K562 (cell line): ENCODE measurements around the gene ACADSB. TPM values are rescaled to one million over a fixed set of nuclear protein-coding genes. Genes with fewer than 3 reads are reported as not detected.

ENCODE experiments used
- ATAC-seq: fragments of 200-7000 bp; cut with Tn5 transposase; 3 replicates; pipeline ENCODE4 v1.9.1; 2020; ENCODE audit warnings: moderate library complexity
- BruUV-seq: library from RNA; stranded (reverse); fragments of 400-500 nt; replicated peaks from 2 replicates; lab custom pipeline; 2021; lab: Mats Ljungman, UMichigan
- CTCF ChIA-PET: fragments of 300-600 bp; formaldehyde crosslinking; extraction: SDS; loops from one replicate; lab custom pipeline; 2021; ENCODE audit warnings: low intra/inter-chr PET ratio; lab: Yijun Ruan, JAX
- POLR2A ChIA-PET: fragments of 300-600, 350-650 bp; sonication (Branson Sonifier 250); formaldehyde crosslinking; extraction: SDS; loops from one replicate; lab custom pipeline; 2021; ENCODE audit warnings: antibody characterized with exemption, inconsistent platforms; lab: Yijun Ruan, JAX
- DNase-seq, 4 experiments: peaks; one replicate each; pipeline versions ENCODE4 v3.0.0 to v3.0.0-alpha.2; 2011 to 2018; ENCODE audit warnings: low spot score in 3 of 4, mixed read lengths in 3 of 4; ENCODE audit errors: extremely low read depth in 1 of 4
- FAIRE-seq: peaks from 2 replicates; lab custom pipeline; 2011; peaks lifted over from hg19 to GRCh38; lab: Jason Lieb, UNC
- H2AFZ ChIP-seq: 2 replicates; pipeline ENCODE4 v1.6.0; 2011; ENCODE audit warnings: low read depth, low read length, control low read depth, inconsistent platforms
- H3K27ac ChIP-seq: fragments of 200-600 bp; 3 replicates; pipeline ENCODE4 v1.8.0; 2011; ENCODE audit warnings: low read depth, mild to moderate bottlenecking, control low read depth, inconsistent platforms, low read length, moderate library complexity, mixed read lengths; ENCODE audit errors: extremely low read depth
- H3K27me3 ChIP-seq, 2 experiments: fragments of 300-600 bp in 1 of 2; 2 replicates in 1 of 2; 3 replicates in 1 of 2; pipeline versions ENCODE4 v1.6.0 to v1.8.0; 2011; ENCODE audit warnings: inconsistent platforms in 2 of 2, low read length in 2 of 2, mild to moderate bottlenecking in 1 of 2, mixed read lengths in 1 of 2, moderate library complexity in 1 of 2; ENCODE audit not compliant: control insufficient read depth in 2 of 2, insufficient read depth in 2 of 2
- H3K36me3 ChIP-seq: fragments of 300-600 bp; 3 replicates; pipeline ENCODE4 v1.8.0; 2011; ENCODE audit warnings: mild to moderate bottlenecking, low read length, inconsistent platforms; ENCODE audit not compliant: control insufficient read depth, insufficient read depth
- H3K4me1 ChIP-seq, 2 experiments: fragments of 200-600 bp in 1 of 2; replicated peaks in 1 of 2; 2 replicates in 1 of 2; 3 replicates in 1 of 2; pipeline versions ENCODE4 v1.5.1 to v1.8.0; 2011; ENCODE audit warnings: inconsistent platforms in 2 of 2, low read length in 2 of 2, mild to moderate bottlenecking in 1 of 2, mixed read lengths in 1 of 2, moderate library complexity in 1 of 2; ENCODE audit not compliant: control insufficient read depth in 2 of 2, insufficient read depth in 2 of 2
- H3K4me2 ChIP-seq: 2 replicates; pipeline ENCODE4 v1.6.1; 2011; ENCODE audit warnings: low read length, control low read depth, inconsistent platforms, mixed read lengths; ENCODE audit not compliant: insufficient read depth
- H3K4me3 ChIP-seq: fragments of 200-600 bp; sonication (generic), shearing (Covaris generic); 2 replicates; pipeline ENCODE4 v1.5.1; 2016; ENCODE audit warnings: control low read depth, inconsistent platforms
- H3K79me2 ChIP-seq: fragments of 200-600 bp; 3 replicates; pipeline ENCODE4 v1.8.0; 2011; ENCODE audit warnings: low read length, inconsistent platforms; ENCODE audit not compliant: control insufficient read depth, insufficient read depth
- H3K9ac ChIP-seq, 2 experiments: 2 replicates each; pipeline versions ENCODE4 v1.6.0 to v1.6.1; 2011; ENCODE audit warnings: low read depth in 2 of 2, low read length in 2 of 2, control low read depth in 1 of 2, inconsistent platforms in 1 of 2, mild to moderate bottlenecking in 1 of 2, mixed read lengths in 1 of 2; ENCODE audit not compliant: insufficient read depth in 1 of 2
- H3K9me1 ChIP-seq: one replicate; pipeline ENCODE4 v1.6.0; 2011; ENCODE audit warnings: inconsistent platforms, mild to moderate bottlenecking, low read length, moderate library complexity; ENCODE audit not compliant: control insufficient read depth, insufficient read depth
- H3K9me3 ChIP-seq: replicated peaks from 2 replicates; pipeline ENCODE4 v1.5.1; 2011; ENCODE audit warnings: low read depth, low read length, inconsistent platforms; ENCODE audit not compliant: control insufficient read depth, insufficient read depth
- H4K20me1 ChIP-seq: replicated peaks from 2 replicates; pipeline ENCODE4 v1.6.1; 2011; ENCODE audit warnings: low read length, inconsistent platforms, mixed read lengths; ENCODE audit not compliant: control insufficient read depth, insufficient read depth
- HOMEZ ChIP-seq: fragments of 250-450 bp; sonication (Bioruptor Pico); IDR thresholded peaks from 2 replicates; pipeline ENCODE4 v1.4.0; 2020; ENCODE audit warnings: mild to moderate bottlenecking, moderate library complexity
- IRF9 ChIP-seq: fragments of 450-650 bp; IDR thresholded peaks from 2 replicates; pipeline ENCODE4 v1.6.1; 2016; ENCODE audit warnings: missing biosample characterization, missing genetic modification characterization
- MXI1 ChIP-seq: IDR thresholded peaks from 2 replicates; pipeline ENCODE4 v1.6.1; 2011; ENCODE audit warnings: low read depth, mild to moderate bottlenecking, improper control_type of control experiment, low read length
- NKRF ChIP-seq: fragments of 450-650 bp; IDR thresholded peaks from 2 replicates; pipeline ENCODE4 v1.6.1; 2016; ENCODE audit warnings: borderline replicate concordance
- STAT5B ChIP-seq: fragments of 250-450 bp; sonication (Bioruptor Pico); IDR thresholded peaks from 2 replicates; pipeline ENCODE4 v1.8.0; 2021; ENCODE audit warnings: mild to moderate bottlenecking, inconsistent platforms
- TGIF2 ChIP-seq: sonication (generic); formaldehyde crosslinking; IDR thresholded peaks from 2 replicates; pipeline ENCODE4 v1.8.1; 2022; ENCODE audit warnings: mild to moderate bottlenecking, missing genetic modification reagents, moderate library complexity
- ZNF146 ChIP-seq: IDR thresholded peaks from one replicate; pipeline ENCODE4 v1.6.1; 2018; ENCODE audit warnings: missing compliant biosample characterization; ENCODE audit not compliant: unreplicated experiment
- ZNF347 ChIP-seq: fragments of 450-650 bp; formaldehyde crosslinking; IDR thresholded peaks from 2 replicates; pipeline ENCODE4 v1.4.0; 2020; ENCODE audit warnings: low read depth, mild to moderate bottlenecking, moderate library complexity
- WGBS: fragments of 100-300 bp; shearing (Covaris generic); methylation state at CpG from one replicate; pipeline ENCODE4 v1.1.6; 2016; ENCODE audit warnings: low coverage, mixed read lengths; ENCODE audit not compliant: insufficient coverage; ENCODE audit errors: missing lambda C conversion rate; 5-methylcytosine and 5-hydroxymethylcytosine counted together
- in situ Hi-C: fragments of 300-500 bp; cut with MboI; formaldehyde crosslinking; loops from 4 replicates; pipeline ENCODE4 v1.15.0; 2018; ENCODE audit warnings: inconsistent platforms, mixed read lengths
- intact Hi-C: fragments of 100-400 bp; cut with micrococcal nuclease; formaldehyde crosslinking; loops from 2 replicates; pipeline ENCODE4 v1.14.2; 2022
- polyA plus RNA-seq, 8 experiments: library from polyadenylated mRNA; depleted of rRNA in 4 of 8; stranded (reverse) in 5 of 8; unstranded in 3 of 8; fragments of >200 nt; fragmentation: Nextera tagmentation in 2 of 8; fragmentation: Illumina TruSeq in 1 of 8; extraction: Ambion mirVana in 2 of 8; extraction: Trizol in 1 of 8; gene quantifications; 2 replicates each; pipeline versions ENCODE4 v1.2.1 to v1.2.3, GENCODE V29; 2011 to 2014; ENCODE audit warnings: inconsistent platforms in 1 of 8, missing spikeins in 1 of 8
- total RNA-seq, 7 experiments: library from RNA; depleted of rRNA in 6 of 7; stranded (reverse); fragments of >200 nt in 6 of 7; fragmentation: Illumina TruSeq in 2 of 7; extraction: Trizol in 2 of 7; gene quantifications; 2 replicates each; pipeline versions ENCODE4 v1.2.1 to v1.2.3, GENCODE V29; 2011 to 2021; ENCODE audit warnings: low replicate concordance in 1 of 7

The ACADSB gene
- total and polyA plus RNA-seq, 9 of the 15 experiments (the other 6 are each of a cell fraction or from before 2014, with no cell fraction given), result 2.9 to 9.1 (median 5.8) TPM

GRCh38 chr10:122962405-122962804, 46.4 kb upstream of the ACADSB start:
- Histone ChIP-seq H3K9me3 (no peaks in the 10 kb centered on the region; the same call in none of the 2 replicates), H3K79me2 (no peaks in the 10 kb centered on the region), H3K9me1 (no peaks in the 10 kb centered on the region), H3K27me3 (no peaks in the 10 kb centered on the region), H3K4me3 (no peak overlapping the region), H3K4me2 (no peak overlapping the region), H4K20me1 (no peaks in the 10 kb centered on the region), H3K9ac (no peak overlapping the region), H3K27ac (no peak overlapping the region), H2AFZ (no peak overlapping the region), H3K4me1 (no peaks in the 10 kb centered on the region), H3K36me3 (peaks cover 6% of the 10 kb centered on the region; the same call in 2 of the 3 replicates)
- CTCF ChIA-PET, result no interaction called here
- intact Hi-C loops, result no loop called here
- POLR2A ChIA-PET, result interaction anchor here (0.9 kb wide), 1 partner anchor 11 kb away, joined by 3 read pairs; no protein-coding TSS in a partner anchor
- in situ Hi-C loops, result no loop called here
- DNase-seq (no peak), ATAC-seq (no peak), FAIRE-seq (no peak)
- 54% methylated on average over 3 of the region's 3 CpGs for WGBS
- TF ChIP-seq STAT5B (CRISPR knock-in tag) (no peak), HOMEZ (no peak), ZNF347 (CRISPR knock-in tag) (no peak), ZNF146 (no peak), TGIF2 (CRISPR knock-in tag) (no peak), MXI1 (no peak), NKRF (no peak), IRF9 (tag) (no peak)
- no TSS peak for BruUV-seq
